Right lobe of liver (tissue), 6 donors: ENCODE results near the gene RDH12. TPM values are rescaled to one million over a fixed set of nuclear protein-coding genes. Genes with fewer than 3 reads are reported as not detected.

ENCODE experiments used
- ATAC-seq, 4 donors: fragments of 200-7000 bp; cut with Tn5 transposase; one replicate each; pipeline ENCODE4 v1.9.1; 2020; ENCODE audit warnings: mild to moderate bottlenecking in 4 of 4, moderate library complexity in 4 of 4
- DNase-seq, 3 donors: peaks; one replicate each; pipeline ENCODE4 v3.0.0-alpha.2; 2020
- H3K27ac ChIP-seq, 3 donors: fragments of 200-600 bp; one replicate each; pipeline ENCODE4 v1.8.0; 2022
- H3K27me3 ChIP-seq, 2 donors: fragments of 200-600 bp; one replicate each; pipeline ENCODE4 v1.8.0; 2022
- H3K36me3 ChIP-seq, 4 donors: fragments of 200-600 bp; sonication (generic) in 1 of 4; one replicate each; pipeline versions ENCODE4 v1.5.1 to v1.8.0; 2017 to 2022; ENCODE audit warnings: control low read depth in 1 of 4
- H3K4me1 ChIP-seq, 4 donors: fragments of 200-600 bp; sonication (generic) in 1 of 4; one replicate each; pipeline versions ENCODE4 v1.5.1 to v1.8.0; 2017 to 2022; ENCODE audit warnings: control low read depth in 1 of 4
- H3K4me3 ChIP-seq, 3 donors: fragments of 200-600 bp; one replicate each; pipeline ENCODE4 v1.8.0; 2022
- H3K9me3 ChIP-seq, 4 donors: fragments of 200-600 bp; sonication (generic) in 1 of 4; one replicate each; pipeline versions ENCODE4 v1.5.1 to v1.8.0; 2017 to 2022; ENCODE audit warnings: control low read depth in 1 of 4
- POLR2A ChIP-seq: fragments of 450-650 bp; IDR thresholded peaks from one replicate; pipeline ENCODE4 v1.6.1; 2017; ENCODE audit warnings: antibody characterized with exemption, mild to moderate bottlenecking
- WGBS: methylation state at CpG from one replicate; pipeline ENCODE4 v1.1.6; 2018; ENCODE audit warnings: low coverage, low lambda C conversion rate; ENCODE audit not compliant: insufficient coverage; ENCODE audit errors: missing lambda C conversion rate; 5-methylcytosine and 5-hydroxymethylcytosine counted together
- intact Hi-C, 2 donors: fragments of 100-400 bp; cut with DNase I; formaldehyde crosslinking; loops; one replicate each; pipeline versions ENCODE4 v1.11.2 to v1.14.1; 2022
- small RNA-seq, 2 experiments: library from RNA; depleted of rRNA; stranded (forward); fragments of <200 nt; gene quantifications; one replicate each; pipeline ENCODE3, GENCODE V24; 2016
- total RNA-seq, 6 experiments: library from RNA; depleted of rRNA in 2 of 6; stranded (reverse); fragments of >200 nt in 2 of 6; fragmentation: NEBNext Ultra II Directional in 3 of 6; extraction: Animal tissue kit (Norgen Biotek cat#: 25700) in 3 of 6; gene quantifications; one replicate each; pipeline versions ENCODE4 v1.1.0 to v1.2.4, GENCODE V29; 2016 to 2023
- TF ChIP-seq, protein P1 (sequence below), 4 donors: fragments of 200-600 bp in 3 of 4; fragments of 450-650 bp in 1 of 4; IDR thresholded peaks; one replicate each; pipeline versions ENCODE4 v1.5.1 to v1.8.0; 2016 to 2022; ENCODE audit warnings: antibody characterized with exemption in 4 of 4, mild to moderate bottlenecking in 2 of 4
- donor health status: DM: no; HTN: yes; CAD: no.
- donor health status: DM: no; HTN: no; CAD: no.
- donor health status: DM: no; HTN: no; CAD: no.
- donor health status: DM: no; HTN: yes; CAD: no.
- donor health status: DM: no; HTN: yes; CAD: no.

RDH12 gene
- total RNA-seq, 6 experiments from 2014 or later, result 0.22 to 2.4 (median 1.2) TPM

DNA sequence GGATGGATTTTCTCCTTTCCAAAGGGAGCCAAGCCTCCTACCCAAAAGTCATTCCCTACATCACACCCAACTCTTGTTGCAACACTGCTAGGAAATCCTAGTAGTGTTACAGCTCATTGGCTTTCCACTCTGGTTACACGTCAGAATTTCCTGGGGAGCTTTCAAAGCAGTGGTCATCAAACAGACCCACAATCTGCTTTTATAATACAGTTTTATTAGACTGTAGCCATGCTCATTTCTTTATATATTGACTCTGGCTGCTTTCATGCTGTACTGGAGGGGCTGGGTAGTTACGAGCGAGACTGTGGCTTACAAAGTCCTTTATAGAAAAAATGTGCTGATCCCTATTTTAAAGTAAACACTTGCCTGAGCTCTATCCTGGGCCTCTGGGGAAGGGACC lies 80.4 kb downstream of the RDH12 start:
- no peak overlapping the region for H3K27ac ChIP-seq
- no peaks in the 10 kb centered on the region for H3K4me1 ChIP-seq
- ATAC-seq (no peak), DNase-seq (no peak)
- H3K27me3 ChIP-seq, result no peaks in the 10 kb centered on the region
- 30% methylated on average over 3 of the region's 3 CpGs for WGBS
- H3K36me3 ChIP-seq, result peaks cover 4 to 93% (median 39%) of the 10 kb centered on the region in 4 donors
- intact Hi-C loops, result no loop called here
- no peaks in the 10 kb centered on the region for H3K9me3 ChIP-seq
- TF ChIP-seq POLR2A, result no peak
- TF ChIP-seq, protein P1, sequence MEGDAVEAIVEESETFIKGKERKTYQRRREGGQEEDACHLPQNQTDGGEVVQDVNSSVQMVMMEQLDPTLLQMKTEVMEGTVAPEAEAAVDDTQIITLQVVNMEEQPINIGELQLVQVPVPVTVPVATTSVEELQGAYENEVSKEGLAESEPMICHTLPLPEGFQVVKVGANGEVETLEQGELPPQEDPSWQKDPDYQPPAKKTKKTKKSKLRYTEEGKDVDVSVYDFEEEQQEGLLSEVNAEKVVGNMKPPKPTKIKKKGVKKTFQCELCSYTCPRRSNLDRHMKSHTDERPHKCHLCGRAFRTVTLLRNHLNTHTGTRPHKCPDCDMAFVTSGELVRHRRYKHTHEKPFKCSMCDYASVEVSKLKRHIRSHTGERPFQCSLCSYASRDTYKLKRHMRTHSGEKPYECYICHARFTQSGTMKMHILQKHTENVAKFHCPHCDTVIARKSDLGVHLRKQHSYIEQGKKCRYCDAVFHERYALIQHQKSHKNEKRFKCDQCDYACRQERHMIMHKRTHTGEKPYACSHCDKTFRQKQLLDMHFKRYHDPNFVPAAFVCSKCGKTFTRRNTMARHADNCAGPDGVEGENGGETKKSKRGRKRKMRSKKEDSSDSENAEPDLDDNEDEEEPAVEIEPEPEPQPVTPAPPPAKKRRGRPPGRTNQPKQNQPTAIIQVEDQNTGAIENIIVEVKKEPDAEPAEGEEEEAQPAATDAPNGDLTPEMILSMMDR (IDR thresholded peaks at IDR 0.05), result no peak
- no peak overlapping the region for H3K4me3 ChIP-seq

Small RNAs within 50 kb of the gene (small RNA-seq; reads per million reads assigned to genes)
- 0 reads per million in 2 experiments for gene AL049779.3
- 0 reads per million in 2 experiments for gene RN7SL369P
- gene RNA5SP386, result 0 to 0.13 reads per million in 2 experiments

Other genes with a start within 250 kb of the RDH12 start
- 1 to 10 TPM in 3 of 6 experiments, under 1 TPM in 3; 0.06 to 1.8 (median 1.2) TPM for gene TMEM229B, start 213.2 kb upstream of the RDH12 start, total RNA-seq
- 1 to 10 TPM; 1.9 to 4.1 (median 3.0) TPM for gene PLEKHH1, start 168.6 kb upstream of the RDH12 start, total RNA-seq
- gene PIGH, start 101.6 kb upstream of the RDH12 start, total RNA-seq, result 10 to 100 TPM; 12.7 to 16.0 (median 13.8) TPM
- 1 to 10 TPM in 3 of 6 experiments, under 1 TPM in 2, not detected in 1; 0.92 to 3.3 (median 1.7) TPM for gene ARG2, start 82.0 kb upstream of the RDH12 start, total RNA-seq
- 10 to 100 TPM; 44.2 to 70.1 (median 54.6) TPM for gene VTI1B, start 27.3 kb upstream of the RDH12 start, total RNA-seq
- 100 to 1,000 TPM in 2 of 6 experiments, 10 to 100 TPM in 4; 35.5 to 106 (median 83.4) TPM for gene RDH11, start 6.1 kb upstream of the RDH12 start, total RNA-seq
- gene ZFYVE26, start 114.7 kb downstream of the RDH12 start, total RNA-seq, result 10 to 100 TPM in 5 of 6 experiments, 1 to 10 TPM in 1; 8.3 to 14.8 (median 11.3) TPM
- 1 to 10 TPM; 2.7 to 5.8 (median 4.3) TPM for gene RAD51B, start 117.9 kb downstream of the RDH12 start, total RNA-seq